ENCODE results near the gene SNRPE.

The SNRPE gene

GRCh38 chr1:203861379-203862184 lies at the start of gene SNRPE:
Gene SNRPE, plus strand, starts transcription at chr1:203861599. Its CDS starts 61 bp downstream, at chr1:203861660.
- H2AFZ ChIP-seq (ENCODE audit: low read depth), result peak within 1 kb of the TSS; percentile 72
- H3K36me3 ChIP-seq (ENCODE audit: insufficient read depth), result peaks cover 14% of the 10 kb centered on the region; the same call in 1 of the 2 replicates
- peak within 1 kb of the TSS; percentile 95 for H3K4me3 ChIP-seq (IDR thresholded peaks at IDR 0.05; ENCODE audit: insufficient read depth, low read depth, low read length)
- H3K9ac ChIP-seq, result peak within 1 kb of the TSS; percentile 85
- peaks cover 26% of the 10 kb centered on the region for H3K79me2 ChIP-seq (ENCODE audit: insufficient read depth, low read depth)
- peaks cover 16% of the 10 kb centered on the region for H3K4me1 ChIP-seq (ENCODE audit: low read depth, poor library complexity, severe bottlenecking)
- H3K27ac ChIP-seq, result peak within 1 kb of the TSS; percentile 61
- peak; percentile 94 for TF ChIP-seq CTCF (conservative IDR thresholded peaks at IDR 0.05; ENCODE audit: low read depth, low read length)
- H3K27me3 ChIP-seq (ENCODE audit: insufficient read depth, low read depth), result no peaks in the 10 kb centered on the region
- no peaks in the 10 kb centered on the region for H4K20me1 ChIP-seq (ENCODE audit: insufficient read depth)
- H3K4me2 ChIP-seq, result peak within 1 kb of the TSS; percentile 94

- Histone ChIP-seq H3K79me2 (ENCODE audit: insufficient read depth, low read depth) (peaks cover 54% of the 10 kb centered on the region), H3K4me2 (no peak overlapping the region), H3K4me3 (IDR thresholded peaks at IDR 0.05; ENCODE audit: insufficient read depth, low read depth, low read length) (no peak overlapping the region), H2AFZ (ENCODE audit: low read depth) (no peak overlapping the region), H4K20me1 (ENCODE audit: insufficient read depth) (no peaks in the 10 kb centered on the region), H3K27me3 (ENCODE audit: insufficient read depth, low read depth) (no peaks in the 10 kb centered on the region), H3K27ac (no peak overlapping the region), H3K9ac (no peak overlapping the region), H3K36me3 (ENCODE audit: insufficient read depth) (peaks cover 11% of the 10 kb centered on the region; the same call in 1 of the 2 replicates), H3K4me1 (ENCODE audit: low read depth, poor library complexity, severe bottlenecking) (no peaks in the 10 kb centered on the region)
- TF ChIP-seq CTCF (conservative IDR thresholded peaks at IDR 0.05; ENCODE audit: low read depth, low read length), result no peak
Observed at GRCh38 chr1:203813581-203814341, 47.6 kb upstream of the SNRPE start.

GRCh38 chr1:203818399-203818798 lies 43.0 kb upstream of the SNRPE start:
- no peaks in the 10 kb centered on the region for H4K20me1 ChIP-seq (ENCODE audit: insufficient read depth)
- peaks cover 22% of the 10 kb centered on the region; the same call in 1 of the 2 replicates for H3K36me3 ChIP-seq (ENCODE audit: insufficient read depth)
- no peak overlapping the region for H2AFZ ChIP-seq (ENCODE audit: low read depth)
- H3K27me3 ChIP-seq (ENCODE audit: insufficient read depth, low read depth), result no peaks in the 10 kb centered on the region
- no peaks in the 10 kb centered on the region for H3K4me1 ChIP-seq (ENCODE audit: low read depth, poor library complexity, severe bottlenecking)
- H3K79me2 ChIP-seq (ENCODE audit: insufficient read depth, low read depth), result peaks cover 29% of the 10 kb centered on the region; the same call in 1 of the 2 replicates
- H3K27ac ChIP-seq, result no peak overlapping the region
- H3K9ac ChIP-seq, result no peak overlapping the region
- no peak overlapping the region for H3K4me2 ChIP-seq
- H3K4me3 ChIP-seq (IDR thresholded peaks at IDR 0.05; ENCODE audit: insufficient read depth, low read depth, low read length), result no peak overlapping the region
- TF ChIP-seq CTCF (conservative IDR thresholded peaks at IDR 0.05; ENCODE audit: low read depth, low read length), result no peak

DNA sequence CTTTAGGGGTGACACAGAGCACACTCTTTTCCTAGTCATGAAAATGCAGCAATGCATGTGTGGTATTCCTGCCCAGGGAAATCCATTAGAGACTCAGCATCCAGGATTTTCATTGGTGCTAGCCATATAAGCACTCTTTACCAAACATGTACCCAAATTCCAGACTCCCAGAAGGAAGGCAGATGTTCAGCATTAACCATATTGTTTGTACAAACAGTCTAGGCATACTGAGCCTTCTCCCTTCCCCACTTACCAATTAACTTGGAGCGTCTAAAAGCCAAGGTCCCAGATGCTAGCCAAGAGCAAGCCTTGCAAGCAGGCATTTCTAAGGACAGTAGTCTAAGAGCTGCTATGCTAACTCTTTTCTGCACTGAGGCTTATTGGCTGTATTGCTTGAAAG lies 38.1 kb upstream of the SNRPE start:
- Histone ChIP-seq H3K9ac (no peak overlapping the region), H4K20me1 (ENCODE audit: insufficient read depth) (no peaks in the 10 kb centered on the region)

More for the DNA sequence above, 38.1 kb upstream of the SNRPE start:
- no peak for TF ChIP-seq CTCF (conservative IDR thresholded peaks at IDR 0.05; ENCODE audit: low read depth, low read length)
- H3K27me3 ChIP-seq (ENCODE audit: insufficient read depth, low read depth), result no peaks in the 10 kb centered on the region
- peaks cover 22% of the 10 kb centered on the region; the same call in 1 of the 2 replicates for H3K79me2 ChIP-seq (ENCODE audit: insufficient read depth, low read depth)
- no peak overlapping the region for H3K4me2 ChIP-seq
- H3K4me1 ChIP-seq (ENCODE audit: low read depth, poor library complexity, severe bottlenecking), result no peaks in the 10 kb centered on the region
- H3K36me3 ChIP-seq (ENCODE audit: insufficient read depth), result peaks cover 16% of the 10 kb centered on the region; the same call in 1 of the 2 replicates
- no peak overlapping the region for H3K4me3 ChIP-seq (IDR thresholded peaks at IDR 0.05; ENCODE audit: insufficient read depth, low read depth, low read length)
- no peak overlapping the region for H2AFZ ChIP-seq (ENCODE audit: low read depth)
- H3K27ac ChIP-seq, result no peak overlapping the region
